Measurements from ENCODE around the gene EVA1B.
A peak's percentile ranks its signal among the peaks of the same experiment; 100 is the strongest.

EVA1B gene

DNA sequence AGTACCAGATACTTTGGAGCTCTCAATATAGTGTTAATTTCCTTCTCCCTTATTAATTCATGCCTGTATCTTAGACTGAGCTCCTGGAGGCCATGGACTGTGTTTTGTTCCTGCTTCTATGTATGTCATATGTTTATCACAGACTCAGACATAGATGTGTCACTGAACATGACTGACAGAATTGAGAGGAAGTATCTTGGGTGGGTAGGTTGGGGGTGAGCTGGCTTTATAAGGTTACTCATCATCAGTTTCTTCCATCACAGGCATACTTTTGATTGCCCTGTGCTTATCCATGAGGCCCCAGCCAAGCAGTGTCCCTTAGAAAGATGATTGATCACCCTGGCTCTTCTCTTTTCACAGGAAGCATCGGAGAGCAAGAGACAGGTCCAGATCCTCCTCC lies 22.9 kb downstream of the EVA1B start:
- no peak overlapping the region for H3K4me3 ChIP-seq
- no peaks in the 10 kb centered on the region for H3K27me3 ChIP-seq (ENCODE audit: low read depth)
- in situ Hi-C loops (cut with MboI; ENCODE audit: low sequenced_read_pairs) = no loop called here
- no peaks in the 10 kb centered on the region for H3K9me3 ChIP-seq
- H3K4me1 ChIP-seq = no peaks in the 10 kb centered on the region
- peaks cover 76% of the 10 kb centered on the region for H3K36me3 ChIP-seq (replicated peaks)
- DNase-seq (ENCODE audit: low spot score in 2 of 2) = no peak

- H3K9me3 ChIP-seq = no peaks in the 10 kb centered on the region
- no peaks in the 10 kb centered on the region for H3K4me1 ChIP-seq
- no peak overlapping the region for H3K4me3 ChIP-seq
- no peaks in the 10 kb centered on the region for H3K27me3 ChIP-seq (ENCODE audit: low read depth)
- in situ Hi-C loops (cut with MboI; ENCODE audit: low sequenced_read_pairs) = no loop called here
- H3K36me3 ChIP-seq (replicated peaks) = peaks cover 85% of the 10 kb centered on the region
- no peak for DNase-seq (ENCODE audit: low spot score in 2 of 2)
Measured at GRCh38 chr1:36298640-36299039, 24.8 kb downstream of the EVA1B start.

DNA sequence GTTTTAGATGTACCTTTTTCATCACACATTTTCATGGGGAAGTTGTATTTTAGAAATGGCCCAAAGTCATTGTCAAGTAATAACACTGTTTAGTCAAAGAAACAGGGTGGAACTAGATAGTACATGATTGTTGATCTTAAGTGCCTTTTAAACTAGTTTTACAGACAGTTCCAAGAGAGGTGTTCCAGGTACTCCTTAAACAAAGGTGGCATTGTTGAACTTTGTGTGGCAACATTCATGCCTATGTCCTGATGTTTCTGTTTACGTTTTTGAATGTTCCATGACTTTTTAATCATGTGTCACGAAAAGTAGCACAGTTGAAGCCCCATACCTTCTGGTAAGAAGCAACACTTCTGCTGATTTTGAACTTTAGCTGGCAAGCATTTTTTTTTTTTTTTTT lies 26.4 kb downstream of the EVA1B start:
- H3K9me3 ChIP-seq = no peaks in the 10 kb centered on the region
- H3K4me3 ChIP-seq = no peak overlapping the region
- no peaks in the 10 kb centered on the region for H3K4me1 ChIP-seq
- H3K36me3 ChIP-seq (replicated peaks) = peaks cover 86% of the 10 kb centered on the region
- H3K27me3 ChIP-seq (ENCODE audit: low read depth) = no peaks in the 10 kb centered on the region
- in situ Hi-C loops (cut with MboI; ENCODE audit: low sequenced_read_pairs) = no loop called here
- no peak for DNase-seq (ENCODE audit: low spot score in 2 of 2)

DNA sequence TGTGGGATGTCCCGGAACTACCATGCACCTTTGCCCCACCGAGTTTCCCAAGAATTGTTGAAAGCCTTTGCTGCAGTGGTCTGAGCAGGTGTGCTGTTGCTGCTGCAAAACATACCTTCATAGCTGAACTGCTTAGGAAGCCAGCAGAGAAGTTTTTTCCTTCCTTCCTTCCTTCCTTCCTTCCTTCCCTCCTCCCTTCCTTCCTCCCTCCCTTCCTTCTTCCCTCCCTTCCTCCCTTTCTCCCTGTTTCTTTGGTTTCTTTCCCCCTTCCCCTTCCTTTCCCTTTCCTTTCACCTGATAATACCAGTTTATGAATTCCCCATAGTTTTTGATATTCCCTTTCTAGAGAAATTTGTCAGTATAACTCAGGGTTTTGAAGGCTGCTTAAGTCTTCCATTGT lies 28.1 kb downstream of the EVA1B start:
- H3K4me3 ChIP-seq = no peak overlapping the region
- H3K27me3 ChIP-seq (ENCODE audit: low read depth) = no peaks in the 10 kb centered on the region
- H3K36me3 ChIP-seq (replicated peaks) = peaks cover 84% of the 10 kb centered on the region
- no peaks in the 10 kb centered on the region for H3K4me1 ChIP-seq
- no peak for DNase-seq (ENCODE audit: low spot score in 2 of 2)
- H3K9me3 ChIP-seq = no peaks in the 10 kb centered on the region
- in situ Hi-C loops (cut with MboI; ENCODE audit: low sequenced_read_pairs) = no loop called here

- in situ Hi-C loops (cut with MboI; ENCODE audit: low sequenced_read_pairs) = loop anchor here (5.0 kb wide), 2 partner anchors 135 to 180 kb away; no protein-coding TSS in a partner anchor
- no peaks in the 10 kb centered on the region for H3K9me3 ChIP-seq
- H3K4me1 ChIP-seq = no peaks in the 10 kb centered on the region
- DNase-seq (ENCODE audit: low spot score in 2 of 2) = no peak
- peaks cover 92% of the 10 kb centered on the region for H3K36me3 ChIP-seq (replicated peaks)
- no peaks in the 10 kb centered on the region for H3K27me3 ChIP-seq (ENCODE audit: low read depth)
- H3K4me3 ChIP-seq = no peak overlapping the region
Measured at GRCh38 chr1:36287595-36287994, 35.9 kb downstream of the EVA1B start.

DNA sequence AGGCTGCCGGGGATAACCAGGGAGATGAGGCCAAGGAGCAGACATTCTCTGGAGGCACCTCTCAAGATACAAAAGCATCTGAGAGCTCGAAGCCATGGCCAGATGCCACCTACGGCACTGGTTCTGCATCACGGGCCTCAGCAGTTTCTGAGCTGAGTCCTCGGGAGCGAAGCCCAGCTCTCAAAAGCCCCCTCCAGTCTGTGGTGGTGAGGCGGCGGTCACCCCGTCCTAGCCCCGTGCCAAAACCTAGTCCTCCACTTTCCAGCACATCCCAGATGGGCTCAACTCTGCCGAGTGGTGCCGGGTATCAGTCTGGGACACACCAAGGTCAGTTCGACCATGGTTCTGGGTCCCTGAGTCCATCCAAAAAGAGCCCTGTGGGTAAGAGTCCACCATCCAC lies 36.6 kb downstream of the EVA1B start:
- no peak for DNase-seq (ENCODE audit: low spot score in 2 of 2)
- Histone ChIP-seq H3K36me3 (replicated peaks) (peaks cover 92% of the 10 kb centered on the region), H3K9me3 (no peaks in the 10 kb centered on the region), H3K27me3 (ENCODE audit: low read depth) (no peaks in the 10 kb centered on the region), H3K4me1 (no peaks in the 10 kb centered on the region), H3K4me3 (no peak overlapping the region)
- in situ Hi-C loops (cut with MboI; ENCODE audit: low sequenced_read_pairs) = loop anchor here (5.0 kb wide), 2 partner anchors 135 to 180 kb away; no protein-coding TSS in a partner anchor

- in situ Hi-C loops (cut with MboI; ENCODE audit: low sequenced_read_pairs) = loop anchor here (5.0 kb wide), 2 partner anchors 133 to 178 kb away; no protein-coding TSS in a partner anchor
- H3K9me3 ChIP-seq = no peaks in the 10 kb centered on the region
- no peaks in the 10 kb centered on the region for H3K4me1 ChIP-seq
- H3K4me3 ChIP-seq = no peak overlapping the region
- no peaks in the 10 kb centered on the region for H3K27me3 ChIP-seq (ENCODE audit: low read depth)
- DNase-seq (ENCODE audit: low spot score in 2 of 2) = peak; percentile 72
- peaks cover 81% of the 10 kb centered on the region for H3K36me3 ChIP-seq (replicated peaks)
Measured at GRCh38 chr1:36285443-36286101, 37.9 kb downstream of the EVA1B start.

DNA sequence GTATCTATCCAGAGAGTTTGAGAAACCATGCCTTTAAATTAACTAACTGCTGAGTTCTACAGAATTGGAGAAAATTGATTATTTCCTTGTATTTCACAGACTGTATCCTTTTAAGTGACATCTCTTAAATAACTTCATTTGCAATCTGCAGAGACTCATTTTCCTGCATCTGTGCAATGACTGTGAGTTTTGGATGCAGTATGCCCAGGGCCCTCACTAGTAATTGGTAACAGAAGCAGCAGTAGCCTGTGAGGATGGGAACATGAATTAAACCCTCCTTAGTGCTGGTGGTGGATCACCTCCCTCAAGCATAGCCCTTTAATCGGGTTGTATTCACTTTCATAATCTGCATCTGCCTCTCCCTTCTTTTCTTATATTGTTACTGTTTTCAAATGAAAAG lies 38.9 kb downstream of the EVA1B start:
- no peak for DNase-seq (ENCODE audit: low spot score in 2 of 2)
- peaks cover 72% of the 10 kb centered on the region for H3K36me3 ChIP-seq (replicated peaks)
- H3K4me1 ChIP-seq = no peaks in the 10 kb centered on the region
- no peaks in the 10 kb centered on the region for H3K9me3 ChIP-seq
- H3K4me3 ChIP-seq = no peak overlapping the region
- H3K27me3 ChIP-seq (ENCODE audit: low read depth) = no peaks in the 10 kb centered on the region
- in situ Hi-C loops (cut with MboI; ENCODE audit: low sequenced_read_pairs) = no loop called here

DNA sequence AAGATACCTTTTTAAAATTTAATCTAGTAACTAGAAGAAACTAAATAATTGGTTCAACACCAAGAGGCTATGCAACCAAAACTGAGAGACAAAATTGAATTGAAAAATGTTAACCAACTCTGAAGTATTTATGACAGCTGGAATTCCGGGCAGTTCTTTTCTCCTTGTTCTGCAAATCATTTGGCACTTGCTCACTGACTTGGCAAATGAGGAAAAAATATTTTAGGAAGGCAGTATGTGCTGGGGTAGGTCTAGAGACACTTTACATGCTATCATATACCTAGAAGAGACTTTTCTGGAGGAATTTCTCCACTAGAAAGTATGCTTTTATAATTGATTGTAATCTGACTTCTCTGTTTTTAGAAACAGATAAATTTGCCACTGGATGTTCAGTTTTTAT lies 39.4 kb downstream of the EVA1B start:
- DNase-seq (ENCODE audit: low spot score in 2 of 2) = no peak
- H3K36me3 ChIP-seq (replicated peaks) = peaks cover 67% of the 10 kb centered on the region
- H3K4me3 ChIP-seq = no peak overlapping the region
- no peaks in the 10 kb centered on the region for H3K9me3 ChIP-seq
- no peaks in the 10 kb centered on the region for H3K4me1 ChIP-seq
- no peaks in the 10 kb centered on the region for H3K27me3 ChIP-seq (ENCODE audit: low read depth)
- in situ Hi-C loops (cut with MboI; ENCODE audit: low sequenced_read_pairs) = no loop called here

DNA sequence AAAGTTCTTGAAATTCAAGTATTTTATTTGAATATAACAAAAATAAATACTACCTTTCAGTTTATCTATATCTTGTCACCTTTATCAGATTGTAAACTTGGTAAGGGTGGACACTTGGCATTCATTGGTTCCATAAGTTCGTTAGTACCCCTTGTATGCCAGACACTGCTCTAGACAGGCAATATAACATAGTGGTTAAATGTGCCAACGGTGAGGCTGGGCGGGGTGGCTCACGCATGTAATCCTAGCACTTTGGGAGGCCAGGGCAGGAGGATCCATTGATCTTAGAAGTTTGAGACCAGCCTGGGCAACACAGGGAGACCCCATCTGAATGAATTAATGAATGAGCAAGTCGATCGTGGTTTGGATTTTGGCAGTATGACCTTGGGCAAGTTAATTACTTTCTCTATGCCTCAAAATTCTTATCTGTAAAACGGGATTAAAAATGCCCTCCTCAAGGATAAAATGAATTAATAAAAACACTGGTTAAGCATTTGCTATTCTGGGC lies 43.6 kb downstream of the EVA1B start:
- no peaks in the 10 kb centered on the region for H3K27me3 ChIP-seq (ENCODE audit: low read depth)
- no peak for DNase-seq (ENCODE audit: low spot score in 2 of 2)
- H3K9me3 ChIP-seq = no peaks in the 10 kb centered on the region
- no peaks in the 10 kb centered on the region for H3K4me1 ChIP-seq
- H3K4me3 ChIP-seq = no peak overlapping the region
- in situ Hi-C loops (cut with MboI; ENCODE audit: low sequenced_read_pairs) = no loop called here
- peaks cover 26% of the 10 kb centered on the region for H3K36me3 ChIP-seq (replicated peaks)

GRCh38 chr1:36279110-36279788 lies 44.2 kb downstream of the EVA1B start:
- peaks cover 22% of the 10 kb centered on the region for H3K36me3 ChIP-seq (replicated peaks)
- no peaks in the 10 kb centered on the region for H3K4me1 ChIP-seq
- no peaks in the 10 kb centered on the region for H3K9me3 ChIP-seq
- in situ Hi-C loops (cut with MboI; ENCODE audit: low sequenced_read_pairs) = no loop called here
- no peak overlapping the region for H3K4me3 ChIP-seq
- H3K27me3 ChIP-seq (ENCODE audit: low read depth) = no peaks in the 10 kb centered on the region
- no peak for DNase-seq (ENCODE audit: low spot score in 2 of 2)

- H3K4me1 ChIP-seq = no peaks in the 10 kb centered on the region
- H3K9me3 ChIP-seq = no peaks in the 10 kb centered on the region
- in situ Hi-C loops (cut with MboI; ENCODE audit: low sequenced_read_pairs) = no loop called here
- H3K4me3 ChIP-seq = no peak overlapping the region
- H3K36me3 ChIP-seq (replicated peaks) = peaks cover 19% of the 10 kb centered on the region
- DNase-seq (ENCODE audit: low spot score in 2 of 2) = no peak
- H3K27me3 ChIP-seq (ENCODE audit: low read depth) = no peaks in the 10 kb centered on the region
Measured at GRCh38 chr1:36276688-36277087, 46.8 kb downstream of the EVA1B start.

- Histone ChIP-seq H3K36me3 (replicated peaks) (peaks cover 29% of the 10 kb centered on the region), H3K4me3 (no peak overlapping the region), H3K4me1 (no peaks in the 10 kb centered on the region), H3K27me3 (ENCODE audit: low read depth) (no peaks in the 10 kb centered on the region), H3K9me3 (no peaks in the 10 kb centered on the region)
- in situ Hi-C loops (cut with MboI; ENCODE audit: low sequenced_read_pairs) = no loop called here
- no peak for DNase-seq (ENCODE audit: low spot score in 2 of 2)
Measured at GRCh38 chr1:36274201-36274600, 49.2 kb downstream of the EVA1B start.

- H3K36me3 ChIP-seq (replicated peaks) = peaks cover 35% of the 10 kb centered on the region
- in situ Hi-C loops (cut with MboI; ENCODE audit: low sequenced_read_pairs) = no loop called here
- no peak for DNase-seq (ENCODE audit: low spot score in 2 of 2)
Measured at GRCh38 chr1:36273024-36273423, 50.4 kb downstream of the EVA1B start.

More at GRCh38 chr1:36273024-36273423, 50.4 kb downstream of the EVA1B start:
- H3K9me3 ChIP-seq = no peaks in the 10 kb centered on the region
- H3K4me3 ChIP-seq = no peak overlapping the region
- no peaks in the 10 kb centered on the region for H3K27me3 ChIP-seq (ENCODE audit: low read depth)
- H3K4me1 ChIP-seq = no peaks in the 10 kb centered on the region

Data from HAP-1 (cell line).